HG02885 (cell line): ENCODE measurements around the gene ZNF3.
A peak's percentile ranks its signal among the peaks of the same experiment; 100 is the strongest.

Experiments used
- ATAC-seq: cut with Tn5 transposase; IDR thresholded peaks from one replicate; pipeline ENCODE4 v1.9.1; 2021; ENCODE audit warnings: mild to moderate bottlenecking; ENCODE audit not compliant: unreplicated experiment, poor library complexity

The ZNF3 gene

DNA sequence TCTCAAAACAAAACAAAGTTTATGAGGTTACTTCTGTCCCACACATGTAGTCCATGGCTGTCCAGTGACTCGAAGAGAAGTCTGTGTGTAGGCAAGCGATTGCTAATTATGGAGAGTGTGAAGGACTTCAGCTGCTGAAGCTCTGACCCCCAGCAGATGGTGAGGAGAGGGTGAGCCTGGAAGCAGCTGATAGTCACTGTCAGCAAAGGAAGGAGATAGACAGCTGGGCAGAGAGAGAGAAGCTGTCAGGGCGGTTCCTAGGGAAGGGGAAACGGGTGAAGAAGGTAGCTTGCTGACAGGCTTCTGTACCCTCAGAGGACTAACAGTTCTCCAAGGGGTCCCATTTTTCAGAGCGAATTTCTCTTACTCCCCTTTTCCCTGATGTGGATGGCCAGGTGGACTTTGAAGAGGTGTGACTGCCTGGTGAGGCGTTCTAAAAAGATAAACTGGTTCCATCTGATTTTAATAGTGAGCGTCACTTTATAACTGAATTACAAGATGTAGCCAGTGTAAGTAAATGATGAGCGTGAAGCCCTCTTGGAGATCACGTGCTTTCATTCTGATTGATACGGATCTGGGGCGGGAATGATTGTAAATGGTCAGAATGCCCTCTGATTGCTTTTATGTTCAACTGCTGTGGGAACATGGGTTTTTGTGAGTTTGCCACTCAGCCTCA, 19.9 kb downstream of the ZNF3 start:
- ATAC-seq, result no peak

DNA sequence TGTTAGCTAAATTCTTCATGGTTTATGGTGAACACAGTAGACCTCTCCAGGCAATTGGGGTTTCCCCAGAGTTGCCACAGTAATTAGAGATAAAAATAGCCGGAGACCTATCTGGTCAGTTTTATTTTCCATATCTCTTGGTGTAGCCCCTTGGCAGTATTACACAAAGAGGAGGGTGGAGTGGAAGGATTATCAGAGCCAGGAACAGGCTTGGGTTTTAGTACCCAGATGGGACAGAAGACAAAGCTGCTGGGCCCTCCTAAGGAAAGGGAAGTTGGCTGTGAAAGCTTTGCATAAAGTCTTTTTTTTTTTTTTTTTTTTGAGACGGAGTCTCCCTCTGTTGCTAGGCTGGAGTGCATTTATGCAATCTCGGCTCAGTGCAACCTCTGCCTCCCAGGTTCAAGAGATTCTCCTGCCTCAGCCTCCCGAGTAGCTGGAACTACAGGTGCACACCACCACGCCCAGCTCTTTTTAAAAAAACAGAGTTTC, 22.2 kb downstream of the ZNF3 start:
- ATAC-seq, result no peak

DNA sequence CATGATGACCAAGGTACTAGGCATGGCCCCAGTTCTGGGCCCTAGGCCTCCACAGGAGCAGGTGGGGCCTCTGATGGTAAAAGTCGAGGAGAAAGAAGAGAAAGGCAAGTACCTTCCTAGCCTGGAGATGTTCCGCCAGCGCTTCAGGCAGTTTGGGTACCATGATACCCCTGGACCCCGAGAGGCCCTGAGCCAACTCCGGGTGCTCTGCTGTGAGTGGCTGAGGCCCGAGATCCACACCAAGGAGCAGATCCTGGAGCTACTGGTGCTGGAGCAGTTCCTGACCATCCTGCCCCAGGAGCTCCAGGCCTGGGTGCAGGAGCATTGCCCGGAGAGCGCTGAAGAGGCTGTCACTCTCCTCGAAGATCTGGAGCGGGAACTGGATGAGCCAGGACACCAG, 24.5 kb downstream of the ZNF3 start:
- no peak for ATAC-seq

DNA sequence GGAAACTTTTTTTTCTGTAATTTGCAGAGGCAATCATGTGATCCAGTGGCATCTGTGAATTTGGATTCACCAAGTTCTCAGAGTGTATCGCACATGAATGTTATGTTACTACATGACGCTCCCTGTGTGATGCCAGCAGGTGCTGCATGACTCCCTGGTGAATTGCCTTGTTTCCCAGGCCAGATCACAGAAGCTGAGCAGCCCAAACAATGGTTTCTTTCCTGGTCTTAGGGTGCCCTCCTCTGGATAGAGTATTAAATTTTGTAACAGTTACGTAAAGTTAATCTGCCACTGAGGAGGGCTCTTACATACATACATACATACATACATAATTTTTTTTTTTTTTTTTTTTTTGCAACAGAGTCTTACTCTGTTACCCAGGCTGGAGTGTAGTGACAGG, 28.3 kb downstream of the ZNF3 start:
- ATAC-seq, result no peak

DNA sequence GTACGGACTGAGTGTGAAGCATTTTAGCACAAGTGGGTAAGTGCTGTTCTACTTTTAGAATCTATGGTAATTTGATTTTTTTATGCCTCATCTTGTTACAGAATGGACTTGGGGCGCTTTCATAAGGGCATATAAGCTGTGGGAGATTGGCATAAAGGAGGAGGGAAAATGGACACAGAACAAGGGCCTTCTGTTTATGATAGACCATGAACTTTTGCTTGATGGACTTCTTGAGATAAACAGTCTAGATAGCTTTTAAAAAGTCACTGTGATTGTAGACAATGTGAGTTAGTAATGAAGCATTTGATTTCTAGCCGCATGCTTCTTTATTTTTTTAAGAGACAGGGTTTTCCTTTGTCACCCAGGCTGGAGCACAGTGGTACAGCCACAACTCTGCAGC, 29.9 kb downstream of the ZNF3 start:
- ATAC-seq, result no peak

DNA sequence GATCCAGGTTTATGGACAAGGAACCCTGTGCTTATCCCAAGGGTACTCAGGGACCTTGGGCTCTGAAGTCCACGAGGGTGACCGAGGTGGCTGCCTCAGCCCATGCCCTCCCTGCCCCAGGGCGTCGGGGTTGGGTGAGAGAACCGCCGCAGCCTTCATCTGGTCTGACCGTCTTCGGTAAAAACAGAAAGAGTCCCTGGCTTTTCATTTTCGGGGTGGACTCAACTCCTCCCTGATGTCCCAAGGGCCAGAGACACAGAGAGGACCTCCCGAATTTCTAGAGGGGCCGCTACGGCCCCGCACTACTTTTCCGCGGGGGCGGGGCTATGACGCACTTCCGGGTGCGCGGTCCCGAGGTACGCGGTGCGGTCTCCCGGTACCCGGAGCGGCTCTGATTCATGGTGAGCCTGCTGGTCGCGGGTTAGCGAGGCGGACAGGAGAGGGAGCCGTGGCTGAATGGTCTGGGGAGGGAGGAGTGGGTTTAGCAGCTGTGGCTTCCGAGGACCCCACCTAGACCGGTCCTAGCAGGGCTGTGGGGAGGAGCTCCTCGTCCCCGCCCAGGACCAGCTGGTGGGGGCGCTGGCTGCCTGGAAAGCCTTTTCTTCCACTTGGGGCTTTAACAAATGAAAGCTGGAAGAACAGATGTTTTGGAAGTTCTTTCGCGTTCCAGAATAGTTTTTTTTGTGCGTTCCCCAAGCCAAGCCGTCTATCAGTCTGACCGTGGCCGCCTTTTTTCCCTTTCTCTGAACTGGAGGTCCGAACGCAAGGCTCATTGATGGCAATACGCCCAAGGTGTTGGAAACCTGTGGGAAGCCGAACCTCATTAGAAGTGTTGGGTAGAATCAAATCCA, 31.9 kb downstream of the ZNF3 start, which contains the start of gene ZSCAN21:
Gene ZSCAN21 (plus strand): TSS at position 334 of the 851 bp plus-strand sequence. CDS start 7,233 bp downstream, outside the sequence.
- peak; percentile 90 for ATAC-seq

DNA sequence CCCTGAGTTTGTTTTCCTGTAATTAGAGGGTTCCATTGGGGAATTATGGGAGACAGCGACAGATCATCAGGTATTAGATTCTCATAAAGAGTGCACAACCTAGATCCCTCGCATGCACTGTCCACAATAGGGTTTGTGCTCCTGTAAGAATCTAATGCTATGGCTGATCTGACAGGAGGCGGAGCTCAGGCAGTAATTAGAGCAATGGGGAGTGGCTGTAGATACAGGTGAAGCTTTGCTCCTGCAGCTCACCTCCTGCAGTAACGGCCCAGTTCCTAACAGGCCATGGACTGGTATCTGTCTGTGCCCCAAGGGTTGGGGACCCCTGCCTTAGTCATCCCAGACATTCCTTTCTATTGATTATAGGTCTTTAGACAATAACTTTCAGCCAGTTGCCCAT, 32.8 kb downstream of the ZNF3 start:
- no peak for ATAC-seq

DNA sequence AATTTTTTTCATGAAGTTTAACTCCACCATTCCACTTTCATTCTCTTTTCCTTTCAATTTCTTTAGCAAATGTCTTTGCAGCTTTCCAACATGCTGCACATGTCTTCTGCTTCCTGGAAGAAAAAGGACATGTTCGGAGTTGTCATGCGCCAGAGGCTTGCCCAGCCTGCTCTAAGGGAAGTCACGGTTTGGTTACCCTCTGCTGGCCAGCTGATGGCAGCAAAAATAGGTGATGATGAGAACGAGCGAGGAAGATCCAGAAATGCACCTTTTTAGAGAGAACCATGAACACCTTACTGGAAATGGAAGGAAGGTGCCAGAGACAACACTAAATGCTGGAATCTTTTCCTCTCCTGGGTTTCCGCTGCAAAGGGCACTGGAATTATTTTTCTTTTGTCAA, 36.8 kb downstream of the ZNF3 start:
- ATAC-seq, result no peak

DNA sequence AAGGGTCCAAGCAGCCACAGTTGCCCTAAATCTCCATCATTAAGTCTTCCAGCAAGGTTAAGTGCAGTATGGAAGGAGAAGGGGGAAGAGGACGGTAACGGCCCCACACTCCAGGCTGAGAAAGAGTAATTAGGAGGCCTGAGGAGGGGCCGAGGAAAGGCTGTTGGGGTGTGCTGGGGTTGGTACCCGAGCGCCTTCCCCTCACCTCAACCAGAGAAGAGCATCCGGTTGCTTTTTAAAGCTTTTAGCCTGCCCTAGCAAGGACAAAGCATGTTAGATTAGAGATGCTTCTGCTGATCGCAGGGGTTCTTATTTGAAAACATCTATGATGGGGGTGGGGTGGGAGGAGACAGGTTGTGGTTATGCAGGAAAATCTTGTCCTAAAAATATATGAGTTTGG, 40.9 kb downstream of the ZNF3 start:
- ATAC-seq, result no peak

DNA sequence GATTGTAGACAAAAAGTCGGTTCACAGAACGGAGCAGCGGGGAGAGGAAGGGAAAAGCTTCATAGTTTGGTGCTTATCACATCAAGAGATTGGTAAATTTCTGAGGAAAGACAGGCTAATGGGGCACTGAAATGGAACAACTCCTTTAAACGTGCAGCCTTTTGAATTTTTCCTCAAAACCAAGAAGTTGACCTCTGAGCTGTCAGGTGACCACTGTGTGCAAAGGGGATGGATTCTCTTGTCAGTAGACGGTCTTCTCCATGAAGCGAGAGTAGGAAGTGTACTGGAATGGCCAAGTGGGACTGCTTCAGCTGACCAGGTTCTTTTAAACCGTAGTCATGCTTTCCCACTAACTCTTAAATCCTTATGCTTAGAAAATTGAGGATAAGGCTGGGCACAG, 43.2 kb downstream of the ZNF3 start:
- ATAC-seq, result no peak

DNA sequence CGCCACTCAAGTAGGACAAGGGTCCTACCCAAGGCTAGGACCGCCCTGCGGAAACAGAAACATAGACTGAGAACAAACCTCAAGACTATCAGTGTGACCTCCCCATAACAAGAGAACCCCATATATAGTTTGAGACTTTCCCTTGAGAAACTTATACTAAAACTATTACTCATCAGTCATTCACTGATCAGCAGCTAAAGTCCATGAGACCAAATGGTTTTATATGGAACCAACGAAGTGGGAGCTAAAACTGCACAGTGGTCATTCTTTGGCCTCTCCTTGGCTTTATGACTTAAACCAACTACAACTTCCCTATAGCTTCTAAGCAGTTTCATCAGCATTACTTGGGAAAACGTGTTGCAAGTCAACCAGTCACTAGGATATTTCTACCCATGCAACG, 45.6 kb downstream of the ZNF3 start:
- ATAC-seq, result no peak

DNA sequence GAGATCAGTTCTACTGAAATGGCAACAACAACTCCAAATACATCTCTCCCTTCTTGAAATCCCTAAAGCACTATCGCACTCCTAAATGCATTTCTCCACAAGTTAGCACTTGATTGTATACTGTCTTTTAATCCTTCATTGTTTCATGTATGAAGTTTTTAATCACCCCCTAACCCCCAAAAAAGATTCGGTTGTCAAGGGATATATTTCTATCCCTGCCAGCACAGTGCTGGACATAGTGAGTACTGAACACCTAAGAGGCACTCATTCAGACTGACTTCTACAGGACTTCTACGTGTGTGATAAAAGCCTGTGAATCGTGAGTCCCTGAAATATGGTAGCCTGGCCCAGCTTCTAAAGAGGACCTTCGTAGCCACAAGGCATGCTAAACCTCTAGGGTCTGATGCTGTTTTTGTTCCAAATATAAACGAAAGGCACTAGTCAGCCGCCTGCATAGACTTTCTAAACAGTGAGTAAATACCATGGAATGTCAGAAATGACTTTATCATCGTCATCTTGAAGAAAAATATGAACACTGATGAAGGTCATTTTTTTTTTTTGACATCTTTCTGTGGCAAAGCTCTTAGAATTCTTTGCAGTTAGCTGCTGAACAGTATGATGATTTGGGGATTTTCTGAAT, 46.5 kb downstream of the ZNF3 start:
- ATAC-seq, result no peak

DNA sequence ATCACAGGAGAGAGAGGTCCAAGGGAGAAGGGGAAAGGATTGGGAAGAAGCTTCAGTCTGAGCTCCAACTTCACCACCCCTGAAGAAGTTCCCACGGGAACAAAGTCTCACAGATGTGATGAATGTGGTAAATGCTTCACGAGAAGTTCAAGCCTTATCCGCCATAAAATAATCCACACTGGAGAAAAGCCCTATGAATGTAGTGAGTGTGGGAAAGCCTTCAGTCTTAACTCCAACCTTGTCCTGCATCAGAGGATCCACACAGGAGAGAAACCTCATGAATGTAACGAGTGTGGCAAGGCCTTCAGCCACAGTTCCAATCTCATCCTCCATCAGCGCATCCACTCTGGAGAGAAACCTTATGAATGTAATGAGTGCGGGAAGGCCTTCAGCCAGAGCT, 48.0 kb downstream of the ZNF3 start:
- ATAC-seq, result no peak

DNA sequence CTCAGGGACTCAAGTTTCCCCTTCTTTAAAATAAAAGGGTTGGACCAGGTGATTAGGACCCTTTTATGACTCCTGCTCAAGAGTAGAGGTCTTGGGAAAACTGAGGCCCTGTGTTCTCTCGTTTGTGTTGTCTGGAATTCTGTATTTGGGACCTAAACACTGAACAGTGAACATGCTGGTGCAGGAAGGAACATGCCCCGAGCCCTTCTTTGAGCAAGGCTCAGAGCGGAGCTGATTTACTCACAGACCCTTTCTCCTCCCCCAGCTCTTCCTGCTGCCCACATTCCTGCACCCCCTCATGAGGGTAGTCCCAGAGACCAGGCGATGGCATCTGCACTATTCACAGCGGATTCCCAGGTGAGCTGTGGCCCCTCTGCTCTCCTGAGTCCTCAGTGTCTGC, 51.9 kb downstream of the ZNF3 start:
- ATAC-seq, result no peak

DNA sequence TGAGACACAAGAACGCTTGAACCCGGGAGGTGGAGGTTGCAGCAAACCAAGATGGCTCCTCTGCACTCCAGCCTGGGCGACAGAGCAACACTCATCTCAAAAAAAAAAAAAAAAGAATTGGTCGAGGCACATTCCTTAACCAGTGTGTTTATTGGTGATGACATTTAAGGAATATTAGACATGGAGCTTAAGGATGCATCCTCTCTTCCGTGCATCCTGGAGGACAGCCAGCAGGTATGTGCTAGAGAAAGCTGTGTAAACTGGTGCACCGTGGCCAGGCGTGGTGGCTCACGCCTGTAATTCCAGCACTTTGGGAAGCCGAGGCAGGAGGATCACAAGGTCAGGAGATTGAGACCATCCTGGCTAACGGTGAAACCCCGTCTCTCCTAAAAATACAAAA, 54.3 kb downstream of the ZNF3 start:
- ATAC-seq, result no peak

DNA sequence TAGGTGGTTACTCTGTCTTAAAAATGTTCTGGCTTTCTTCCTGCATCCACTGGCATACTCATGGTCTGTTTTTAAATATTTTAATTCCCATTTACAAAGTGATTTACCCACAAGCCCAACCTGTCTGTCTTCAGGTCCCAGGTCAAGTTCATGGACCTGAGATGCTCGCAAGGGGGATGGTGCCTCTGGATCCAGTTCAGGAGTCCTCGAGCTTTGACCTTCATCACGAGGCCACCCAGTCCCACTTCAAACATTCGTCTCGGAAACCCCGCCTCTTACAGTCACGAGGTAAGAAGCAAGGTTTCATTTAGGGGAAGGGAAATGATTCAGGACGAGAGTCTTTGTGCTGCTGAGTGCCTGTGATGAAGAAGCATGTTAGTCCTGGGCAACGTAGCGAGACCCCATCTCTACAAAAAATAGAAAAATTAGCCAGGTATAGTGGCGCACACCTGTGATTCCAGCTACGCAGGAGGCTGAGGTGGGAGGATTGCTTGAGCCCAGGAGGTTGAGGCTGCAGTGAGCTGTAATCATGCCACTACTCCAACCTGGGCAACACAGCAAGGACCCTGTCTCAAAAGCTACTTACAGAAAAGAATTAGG, 57.4 kb downstream of the ZNF3 start:
- ATAC-seq, result no peak

DNA sequence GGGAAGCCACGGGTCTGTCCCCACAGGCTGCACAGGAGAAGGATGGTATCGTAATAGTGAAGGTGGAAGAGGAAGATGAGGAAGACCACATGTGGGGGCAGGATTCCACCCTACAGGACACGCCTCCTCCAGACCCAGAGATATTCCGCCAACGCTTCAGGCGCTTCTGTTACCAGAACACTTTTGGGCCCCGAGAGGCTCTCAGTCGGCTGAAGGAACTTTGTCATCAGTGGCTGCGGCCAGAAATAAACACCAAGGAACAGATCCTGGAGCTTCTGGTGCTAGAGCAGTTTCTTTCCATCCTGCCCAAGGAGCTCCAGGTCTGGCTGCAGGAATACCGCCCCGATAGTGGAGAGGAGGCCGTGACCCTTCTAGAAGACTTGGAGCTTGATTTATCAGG, 58.0 kb downstream of the ZNF3 start:
- ATAC-seq, result no peak

DNA sequence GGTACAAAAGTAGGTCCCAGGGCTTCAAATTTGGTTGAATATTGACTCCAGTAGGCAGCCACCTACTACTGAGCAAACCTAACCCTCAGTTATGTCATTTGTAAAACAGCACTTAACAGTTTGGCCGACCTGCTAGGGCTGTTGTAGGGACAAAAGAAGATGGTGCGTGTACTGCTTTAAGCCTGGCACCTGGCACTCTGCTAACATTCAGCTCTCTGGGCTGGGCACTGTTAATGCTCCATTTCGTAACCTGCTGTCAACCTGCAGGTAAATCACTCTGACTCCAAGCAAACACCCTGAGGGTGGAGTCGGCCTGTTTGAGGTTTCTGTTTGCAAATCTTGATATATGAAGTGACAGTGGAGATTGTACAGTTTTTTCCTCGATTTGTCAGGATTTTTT, 58.9 kb downstream of the ZNF3 start:
- ATAC-seq, result no peak

DNA sequence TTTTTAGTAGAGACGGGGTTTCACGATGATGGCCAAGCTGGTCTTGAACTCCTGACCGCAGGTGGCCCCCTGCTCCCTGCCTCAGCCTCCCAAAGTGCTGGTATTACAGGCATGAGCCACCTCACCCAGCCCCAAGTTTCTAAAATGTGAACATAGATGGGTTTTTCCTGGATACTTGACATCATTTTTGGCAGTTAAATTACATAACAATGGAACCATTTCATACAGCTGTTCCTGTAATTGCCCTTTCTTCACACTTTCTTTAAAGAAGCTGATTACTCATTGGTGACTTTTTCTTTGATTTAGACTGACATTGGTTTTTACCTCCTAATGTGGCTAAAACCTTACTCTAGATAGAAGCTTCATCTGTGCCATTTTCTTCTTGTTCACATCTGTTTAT, 60.2 kb downstream of the ZNF3 start:
- no peak for ATAC-seq
